Dendritic cell treated with granulocyte-macrophage colony-stimulating factor and Interleukin-4, amounts not matched to agents 40 ng/mL and 50 ng/mL, for 4 days (primary cell): Measurements from ENCODE around the gene CPO.

Experiments used
- H3K27ac Mint-ChIP-seq: one replicate; pipeline ENCODE4 v1.8.0; 2022; ENCODE audit warnings: mild to moderate bottlenecking, mixed read lengths
- H3K27me3 Mint-ChIP-seq: one replicate; pipeline ENCODE4 v1.8.0; 2022; ENCODE audit warnings: mild to moderate bottlenecking, mixed read lengths
- H3K36me3 Mint-ChIP-seq: one replicate; pipeline ENCODE4 v1.8.0; 2022; ENCODE audit warnings: low read depth, mixed read lengths
- H3K4me1 Mint-ChIP-seq: one replicate; pipeline ENCODE4 v1.8.0; 2022; ENCODE audit warnings: low read depth, mixed read lengths
- H3K4me3 Mint-ChIP-seq: one replicate; pipeline ENCODE4 v1.8.0; 2022; ENCODE audit warnings: mild to moderate bottlenecking, moderate library complexity, mixed read lengths
- H3K9me3 Mint-ChIP-seq: one replicate; pipeline ENCODE4 v1.8.0; 2022; ENCODE audit warnings: mixed read lengths
- intact Hi-C: fragments of 100-400 bp; cut with micrococcal nuclease; formaldehyde crosslinking; loops from one replicate; pipeline ENCODE4 v1.15.0; 2022

Gene CPO

DNA sequence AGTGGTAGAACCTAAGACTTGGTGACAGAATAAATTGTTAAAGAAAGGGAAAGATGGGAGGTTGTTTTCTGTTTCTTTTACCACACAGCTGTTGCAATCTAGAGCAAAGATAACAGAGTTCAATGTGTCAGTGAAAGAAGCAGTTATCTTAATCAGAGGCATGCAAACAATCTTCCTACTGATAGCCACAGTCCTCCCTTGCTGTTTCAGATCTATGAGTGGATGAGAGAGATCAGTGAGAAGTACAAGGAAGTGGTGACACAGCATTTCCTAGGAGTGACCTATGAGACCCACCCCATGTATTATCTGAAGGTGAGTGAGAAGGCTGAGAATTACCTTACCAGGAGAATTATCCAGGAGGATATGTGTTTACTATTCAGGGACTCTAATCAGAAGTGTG, 15.9 kb downstream of the CPO start:
- Mint-ChIP-seq H3K4me1 (no peaks in the 10 kb centered on the region), H3K4me3 (no peak overlapping the region), H3K27ac (no peak overlapping the region), H3K9me3 (peaks cover 27% of the 10 kb centered on the region), H3K27me3 (no peaks in the 10 kb centered on the region), H3K36me3 (no peaks in the 10 kb centered on the region)
- intact Hi-C loops, result no loop called here

DNA sequence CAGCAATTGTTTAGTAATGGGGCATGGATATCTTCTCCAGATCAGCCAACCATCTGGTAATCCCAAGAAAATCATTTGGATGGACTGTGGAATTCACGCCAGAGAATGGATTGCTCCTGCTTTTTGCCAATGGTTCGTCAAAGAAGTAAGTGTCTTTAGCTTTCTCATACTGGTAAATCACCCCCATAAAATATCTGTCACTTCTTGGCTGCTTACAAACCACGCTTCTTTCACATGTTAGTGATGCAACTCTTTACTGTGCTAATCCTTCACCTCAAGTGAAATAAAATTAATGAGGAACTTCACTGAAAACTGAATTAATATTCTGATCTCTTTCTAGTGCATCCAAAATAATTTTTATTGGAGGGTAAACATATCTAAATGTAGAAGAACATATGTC, 18.9 kb downstream of the CPO start:
- H3K4me3 Mint-ChIP-seq, result no peak overlapping the region
- no peaks in the 10 kb centered on the region for H3K4me1 Mint-ChIP-seq
- H3K27me3 Mint-ChIP-seq, result no peaks in the 10 kb centered on the region
- intact Hi-C loops, result no loop called here
- no peak overlapping the region for H3K27ac Mint-ChIP-seq
- H3K9me3 Mint-ChIP-seq, result peaks cover 17% of the 10 kb centered on the region
- H3K36me3 Mint-ChIP-seq, result no peaks in the 10 kb centered on the region

DNA sequence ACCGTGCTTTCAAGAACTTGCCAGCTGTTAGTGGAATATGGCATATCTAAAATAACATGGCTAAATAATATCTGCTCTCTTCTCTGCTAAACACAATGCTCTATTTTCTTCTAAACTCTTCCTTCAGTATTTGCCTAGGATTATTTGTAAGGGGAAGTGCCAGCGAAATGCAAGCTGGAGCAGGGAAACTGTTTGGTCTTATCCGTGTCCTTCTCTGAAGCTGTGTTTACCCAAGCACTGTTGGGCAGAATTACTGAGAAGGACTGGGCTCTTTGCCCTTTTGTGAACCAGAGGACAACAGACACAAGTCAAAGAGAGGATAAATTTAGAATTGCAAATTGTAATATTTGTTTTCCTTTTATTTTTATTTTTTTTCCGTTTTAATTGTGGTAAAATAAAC, 23.6 kb downstream of the CPO start:
- Mint-ChIP-seq H3K4me3 (no peak overlapping the region), H3K4me1 (no peaks in the 10 kb centered on the region), H3K27ac (no peak overlapping the region), H3K27me3 (no peaks in the 10 kb centered on the region), H3K36me3 (no peaks in the 10 kb centered on the region), H3K9me3 (no peaks in the 10 kb centered on the region)
- intact Hi-C loops, result no loop called here

DNA sequence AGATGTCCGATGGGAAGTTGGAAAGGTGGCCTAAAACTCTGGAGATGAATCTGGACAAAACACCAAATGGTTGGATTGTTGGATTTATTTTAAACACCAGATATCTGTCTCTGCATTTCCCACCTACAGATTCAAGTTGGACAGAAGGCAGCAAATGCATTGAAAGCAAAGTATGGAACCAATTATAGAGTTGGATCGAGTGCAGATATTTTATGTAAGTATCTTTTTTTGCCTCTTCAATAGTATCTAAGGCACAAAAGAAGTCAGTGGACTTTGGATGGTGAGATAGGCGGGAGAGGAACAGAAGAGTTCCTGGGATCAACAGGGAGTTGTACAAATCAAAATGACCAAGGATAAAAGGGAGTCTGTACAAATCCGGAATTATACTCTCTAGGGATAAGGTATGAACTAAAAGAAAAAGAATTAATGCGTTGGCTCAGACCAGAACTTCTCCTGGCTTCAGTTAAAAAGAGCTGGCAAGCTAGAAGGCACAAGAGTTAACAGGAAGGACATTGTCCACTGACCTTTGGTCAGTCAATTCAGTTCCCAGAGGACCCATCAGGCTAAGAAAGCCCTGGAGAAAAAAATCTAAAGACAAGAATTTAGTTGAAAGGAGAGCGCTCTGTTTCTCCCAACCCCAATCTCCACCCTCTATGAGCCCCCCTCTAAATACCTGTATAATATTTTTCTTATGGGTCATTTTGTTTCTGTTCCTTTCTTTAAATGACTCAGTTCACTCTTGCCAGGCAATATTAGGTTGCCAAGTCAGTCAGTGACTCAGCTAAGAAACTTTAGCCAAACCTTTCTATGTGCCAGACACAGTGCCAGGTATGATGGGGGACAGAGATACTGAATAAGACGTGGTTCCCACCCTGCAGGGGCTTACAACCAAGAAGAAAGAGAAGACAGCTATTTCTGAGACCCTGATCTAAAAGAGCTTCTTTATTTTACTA, 29.1 kb downstream of the CPO start:
- Mint-ChIP-seq H3K4me3 (no peak overlapping the region), H3K36me3 (no peaks in the 10 kb centered on the region), H3K27ac (no peak overlapping the region), H3K4me1 (peaks cover 18% of the 10 kb centered on the region), H3K27me3 (no peaks in the 10 kb centered on the region), H3K9me3 (no peaks in the 10 kb centered on the region)
- intact Hi-C loops, result no loop called here

DNA sequence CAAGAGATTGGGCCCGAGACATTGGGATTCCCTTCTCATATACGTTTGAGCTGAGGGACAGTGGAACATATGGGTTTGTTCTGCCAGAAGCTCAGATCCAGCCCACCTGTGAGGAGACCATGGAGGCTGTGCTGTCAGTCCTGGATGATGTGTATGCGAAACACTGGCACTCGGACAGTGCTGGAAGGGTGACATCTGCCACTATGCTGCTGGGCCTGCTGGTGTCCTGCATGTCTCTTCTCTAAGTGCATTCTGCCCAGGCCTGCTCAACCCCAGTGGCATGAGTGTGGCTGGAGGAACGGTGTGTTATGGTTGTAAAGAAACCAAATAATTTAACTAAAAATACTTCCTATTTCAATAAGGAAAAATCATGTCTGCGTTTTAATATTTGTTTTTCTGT, 29.9 kb downstream of the CPO start:
- intact Hi-C loops, result no loop called here
- no peak overlapping the region for H3K4me3 Mint-ChIP-seq
- peaks cover 18% of the 10 kb centered on the region for H3K4me1 Mint-ChIP-seq
- no peak overlapping the region for H3K27ac Mint-ChIP-seq
- H3K27me3 Mint-ChIP-seq, result no peaks in the 10 kb centered on the region
- H3K36me3 Mint-ChIP-seq, result no peaks in the 10 kb centered on the region
- H3K9me3 Mint-ChIP-seq, result no peaks in the 10 kb centered on the region

DNA sequence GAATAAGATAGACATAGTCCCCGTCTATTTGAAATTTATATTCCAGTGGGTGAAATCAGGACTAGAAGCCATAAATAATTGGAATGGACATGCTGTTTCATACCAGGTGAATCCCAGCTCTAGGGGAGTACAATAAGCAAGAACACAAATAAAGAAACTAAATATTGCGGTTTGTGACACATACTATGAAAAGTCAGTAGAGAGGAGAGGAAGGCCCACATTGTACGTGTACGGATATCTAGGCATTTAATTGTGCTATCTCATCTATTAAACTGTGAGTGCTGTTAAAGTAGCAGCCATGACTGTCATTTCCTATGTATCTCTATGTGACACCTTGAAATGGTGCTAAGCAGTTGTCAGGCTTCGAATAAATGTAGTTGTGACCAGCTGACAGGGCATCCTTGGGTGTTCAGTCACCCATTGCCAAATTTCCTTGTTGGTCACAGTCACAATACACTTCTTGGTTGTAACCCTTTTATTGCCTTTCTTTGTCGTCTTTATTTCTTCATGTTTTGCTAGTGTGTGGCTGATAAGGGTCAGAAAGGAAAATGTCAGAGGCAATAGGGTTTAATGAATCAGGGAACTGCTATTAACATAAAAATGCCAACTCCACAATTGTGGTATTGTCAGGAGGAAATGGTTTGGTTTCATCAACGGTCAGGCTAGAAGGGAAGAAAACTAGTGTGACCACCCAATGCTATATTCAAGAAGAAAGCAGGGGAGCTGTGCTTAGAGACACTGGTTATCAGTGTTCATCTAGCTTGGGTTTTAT, 31.5 kb downstream of the CPO start:
- Mint-ChIP-seq H3K4me3 (no peak overlapping the region), H3K9me3 (peaks cover 8% of the 10 kb centered on the region), H3K36me3 (no peaks in the 10 kb centered on the region), H3K4me1 (peaks cover 18% of the 10 kb centered on the region), H3K27ac (no peak overlapping the region), H3K27me3 (no peaks in the 10 kb centered on the region)
- intact Hi-C loops, result no loop called here

DNA sequence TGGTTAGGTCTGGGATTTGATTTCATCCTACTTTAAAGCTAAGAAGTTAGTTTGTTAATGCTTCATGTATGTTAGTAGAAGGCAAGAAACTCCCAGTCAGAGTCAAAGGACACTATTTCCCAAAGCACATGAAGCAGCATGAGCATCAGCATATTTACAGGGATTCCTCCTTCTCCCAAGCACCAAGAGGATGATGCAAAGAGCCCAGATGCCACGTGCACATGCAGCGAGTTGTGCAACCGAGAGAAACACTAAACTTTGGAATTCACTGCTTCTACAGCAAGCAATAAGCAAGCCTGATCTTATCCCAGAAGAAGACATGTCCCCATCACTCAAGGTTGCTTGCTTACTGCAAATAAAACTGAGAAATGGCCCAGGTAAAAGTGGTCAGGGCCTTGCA, 32.5 kb downstream of the CPO start:
- H3K9me3 Mint-ChIP-seq, result peaks cover 10% of the 10 kb centered on the region
- intact Hi-C loops, result no loop called here

DNA sequence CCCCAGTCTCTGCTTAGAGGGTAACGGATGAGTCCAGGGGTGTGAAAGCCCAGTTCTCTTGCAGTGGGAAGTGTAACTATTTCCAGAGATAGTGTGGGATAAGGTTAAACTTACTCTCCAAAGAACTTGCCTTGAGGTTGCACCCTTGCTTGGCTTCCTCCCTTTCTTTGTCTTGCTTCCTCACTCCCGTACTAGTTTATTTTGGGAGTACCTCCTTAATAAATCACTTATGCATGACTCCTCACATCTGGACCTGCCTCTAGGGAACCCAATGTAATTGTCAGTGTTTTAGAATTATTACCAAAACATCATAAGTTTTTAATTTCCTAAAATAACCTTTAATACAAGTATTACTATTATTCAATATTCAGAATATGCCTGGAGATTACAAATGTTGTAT, 35.2 kb downstream of the CPO start:
- no peaks in the 10 kb centered on the region for H3K36me3 Mint-ChIP-seq
- H3K4me1 Mint-ChIP-seq, result peaks cover 18% of the 10 kb centered on the region
- peaks cover 10% of the 10 kb centered on the region for H3K9me3 Mint-ChIP-seq
- H3K27ac Mint-ChIP-seq, result no peak overlapping the region
- intact Hi-C loops, result no loop called here
- H3K4me3 Mint-ChIP-seq, result no peak overlapping the region
- no peaks in the 10 kb centered on the region for H3K27me3 Mint-ChIP-seq

More for the DNA sequence above, 32.5 kb downstream of the CPO start:
- no peak overlapping the region for H3K4me3 Mint-ChIP-seq
- H3K4me1 Mint-ChIP-seq, result peaks cover 18% of the 10 kb centered on the region
- no peak overlapping the region for H3K27ac Mint-ChIP-seq
- H3K27me3 Mint-ChIP-seq, result no peaks in the 10 kb centered on the region
- H3K36me3 Mint-ChIP-seq, result no peaks in the 10 kb centered on the region

DNA sequence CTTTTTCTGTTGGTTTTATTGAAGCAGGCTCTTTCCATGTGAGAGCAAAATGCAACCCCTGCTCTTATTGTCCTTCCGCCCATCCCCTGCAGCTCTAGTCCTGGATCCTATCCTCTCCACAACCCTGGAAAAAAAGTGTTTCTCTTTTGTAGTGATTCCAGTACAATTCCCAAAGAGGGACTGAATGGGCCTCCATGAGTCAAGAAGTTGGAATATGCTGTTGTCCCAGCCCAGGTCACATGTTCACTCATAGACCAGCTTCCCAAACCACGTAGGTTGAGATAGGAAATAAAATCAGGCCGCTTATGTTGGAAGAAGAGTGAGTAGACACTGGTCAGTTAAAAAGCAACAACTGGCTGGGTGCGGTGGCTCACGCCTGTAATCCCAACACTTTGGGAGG, 39.4 kb downstream of the CPO start:
- Mint-ChIP-seq H3K4me1 (peaks cover 23% of the 10 kb centered on the region), H3K4me3 (no peak overlapping the region)

DNA sequence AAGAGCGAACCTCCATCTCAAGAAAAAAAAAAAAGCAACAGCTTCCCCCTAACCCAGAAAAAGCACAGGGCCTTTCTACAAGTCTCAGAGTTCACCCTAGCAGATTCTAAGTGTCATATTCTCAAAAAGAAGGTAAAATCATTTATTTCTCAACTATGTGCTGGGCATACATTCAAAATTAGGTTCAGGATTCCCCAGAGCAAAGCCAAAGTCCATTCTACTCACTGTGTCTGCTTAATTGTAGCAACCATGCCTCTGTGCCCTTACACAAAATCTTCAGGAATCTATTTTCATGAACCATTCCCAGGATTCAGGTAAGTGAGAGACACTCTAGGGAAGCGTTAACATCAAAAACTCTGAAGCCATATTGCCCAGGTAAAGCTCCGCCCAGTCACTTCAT, 40.0 kb downstream of the CPO start:
- Mint-ChIP-seq H3K27ac (no peak overlapping the region), H3K27me3 (no peaks in the 10 kb centered on the region), H3K36me3 (no peaks in the 10 kb centered on the region), H3K4me3 (no peak overlapping the region), H3K9me3 (peaks cover 10% of the 10 kb centered on the region), H3K4me1 (peaks cover 23% of the 10 kb centered on the region)
- intact Hi-C loops, result no loop called here

More for the DNA sequence above, 39.4 kb downstream of the CPO start:
- Mint-ChIP-seq H3K27ac (no peak overlapping the region), H3K27me3 (no peaks in the 10 kb centered on the region), H3K9me3 (peaks cover 10% of the 10 kb centered on the region), H3K36me3 (no peaks in the 10 kb centered on the region)
- intact Hi-C loops, result no loop called here

DNA sequence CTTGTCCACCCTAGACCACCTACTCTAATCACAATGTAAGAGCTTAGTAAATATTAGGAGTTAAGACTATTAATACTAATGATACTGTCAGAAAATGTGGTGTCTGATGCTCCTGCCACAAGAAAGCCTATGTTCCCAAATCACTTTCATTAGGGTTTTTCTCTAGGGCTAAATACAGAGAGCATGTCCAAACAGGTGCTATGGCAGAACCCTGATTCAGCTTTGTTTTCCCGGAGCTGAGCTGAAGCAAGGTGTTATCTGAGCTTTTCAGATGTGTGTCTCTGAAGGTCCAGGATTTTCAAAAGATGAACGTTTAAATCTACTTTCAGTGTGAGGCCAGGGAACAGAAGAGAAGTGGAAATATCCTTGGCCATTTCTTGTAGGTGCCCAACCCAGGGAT, 40.6 kb downstream of the CPO start:
- intact Hi-C loops, result loop anchor here (5.0 to 10.0 kb wide), 2 partner anchors 175 to 288 kb away; no protein-coding TSS in a partner anchor
- H3K4me1 Mint-ChIP-seq, result peaks cover 23% of the 10 kb centered on the region

DNA sequence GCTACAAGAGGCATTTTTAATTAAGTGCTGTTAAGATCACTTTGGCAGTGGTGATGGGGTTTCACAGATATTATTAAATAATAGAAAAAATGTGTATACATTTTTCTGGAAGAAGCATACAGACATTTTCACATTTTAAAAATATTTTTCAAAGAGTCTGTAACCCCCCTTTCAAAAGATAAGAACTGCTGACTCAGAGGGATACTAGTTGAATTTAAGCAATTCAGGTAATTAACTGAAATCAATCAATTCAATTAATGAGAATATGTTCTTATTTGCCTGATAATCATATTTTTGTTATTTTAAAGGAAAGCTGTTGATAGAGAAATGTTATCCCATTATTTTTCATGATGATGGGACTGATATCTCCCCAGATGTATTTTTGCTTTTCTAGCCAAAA, 41.1 kb downstream of the CPO start:
- Mint-ChIP-seq H3K27ac (no peak overlapping the region), H3K4me1 (peaks cover 23% of the 10 kb centered on the region), H3K27me3 (no peaks in the 10 kb centered on the region), H3K9me3 (peaks cover 6% of the 10 kb centered on the region), H3K36me3 (no peaks in the 10 kb centered on the region), H3K4me3 (no peak overlapping the region)
- intact Hi-C loops, result loop anchor here (5.0 to 10.0 kb wide), 2 partner anchors 176 to 288 kb away; no protein-coding TSS in a partner anchor

More for the DNA sequence above, 40.6 kb downstream of the CPO start:
- Mint-ChIP-seq H3K9me3 (peaks cover 10% of the 10 kb centered on the region), H3K27me3 (no peaks in the 10 kb centered on the region), H3K36me3 (no peaks in the 10 kb centered on the region), H3K4me3 (no peak overlapping the region), H3K27ac (no peak overlapping the region)

DNA sequence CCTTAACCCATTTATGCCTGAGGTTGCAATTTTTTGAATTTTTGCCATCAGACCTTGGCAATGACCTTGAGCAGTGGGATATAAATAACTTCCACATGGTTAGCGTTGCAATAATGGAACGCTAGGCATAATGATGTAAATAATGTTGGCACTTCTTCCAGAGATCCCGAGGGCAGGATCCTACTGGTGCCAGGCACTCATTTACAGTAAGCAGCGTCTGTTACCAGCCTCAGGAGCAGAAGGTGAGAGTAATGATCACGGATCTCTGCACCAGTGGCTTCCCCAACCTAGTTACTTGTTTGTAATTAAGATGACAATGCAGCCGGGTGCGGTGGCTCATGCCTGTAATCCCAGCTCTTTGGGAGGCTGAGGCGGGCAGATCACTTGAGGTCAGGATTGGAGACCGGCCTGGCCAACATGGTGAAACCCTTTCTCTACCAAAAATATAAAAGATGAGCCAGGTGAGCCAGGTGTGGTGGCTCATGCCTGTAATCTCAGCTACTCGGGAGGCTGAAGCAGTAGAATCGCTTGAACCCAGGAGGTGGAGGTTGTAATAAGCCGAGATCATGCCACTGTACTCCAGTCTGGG, 41.9 kb downstream of the CPO start:
- intact Hi-C loops, result loop anchor here (5.0 to 10.0 kb wide), 2 partner anchors 176 to 289 kb away; no protein-coding TSS in a partner anchor
- H3K4me3 Mint-ChIP-seq, result no peak overlapping the region
- peaks cover 23% of the 10 kb centered on the region for H3K4me1 Mint-ChIP-seq
- no peaks in the 10 kb centered on the region for H3K9me3 Mint-ChIP-seq
- H3K36me3 Mint-ChIP-seq, result no peaks in the 10 kb centered on the region
- no peaks in the 10 kb centered on the region for H3K27me3 Mint-ChIP-seq
- no peak overlapping the region for H3K27ac Mint-ChIP-seq
